SK-N-SH treated with all-trans-retinoic acid at 6 μM for 48 hours (cell line): ENCODE data around the gene FCN3.

Experiments used
- ATAC-seq: fragments of 200-7000 bp; cut with Tn5 transposase; 3 replicates; pipeline ENCODE4 v1.9.1; 2020; ENCODE audit warnings: mild to moderate bottlenecking, moderate library complexity
- ARNTL ChIP-seq: fragments of 450-650 bp; formaldehyde crosslinking; IDR thresholded peaks from 2 replicates; pipeline ENCODE4 v1.5.0; 2020; ENCODE audit warnings: low read depth, mild to moderate bottlenecking, moderate library complexity, borderline replicate concordance
- BACH2 ChIP-seq: fragments of 250-450 bp; sonication (Bioruptor Pico); IDR thresholded peaks from 2 replicates; pipeline ENCODE4 v1.9.0; 2021; ENCODE audit warnings: mild to moderate bottlenecking, borderline replicate concordance
- CSDC2 ChIP-seq: fragments of 250-450 bp; sonication (Bioruptor Pico); IDR thresholded peaks from 2 replicates; pipeline ENCODE4 v1.5.0; 2020; ENCODE audit warnings: mild to moderate bottlenecking, moderate library complexity
- GLIS3 ChIP-seq: fragments of 250-450 bp; sonication (Bioruptor Pico); IDR thresholded peaks from 2 replicates; pipeline ENCODE4 v1.5.0; 2020; ENCODE audit warnings: mild to moderate bottlenecking, moderate library complexity
- ISL1 ChIP-seq: fragments of 250-450 bp; sonication (Bioruptor Pico); IDR thresholded peaks from 2 replicates; pipeline ENCODE4 v2.1.2; 2022; ENCODE audit warnings: mild to moderate bottlenecking, moderate library complexity
- OSR1 ChIP-seq: fragments of 250-450 bp; sonication (Bioruptor Pico); IDR thresholded peaks from 2 replicates; pipeline ENCODE4 v1.8.0; 2022; ENCODE audit warnings: moderate library complexity, mild to moderate bottlenecking, inconsistent platforms
- PPARA ChIP-seq: fragments of 250-450 bp; sonication (Bioruptor Pico); IDR thresholded peaks from 2 replicates; pipeline ENCODE4 v1.5.0; 2020; ENCODE audit warnings: mild to moderate bottlenecking, borderline replicate concordance
- RARB ChIP-seq: fragments of 250-450 bp; sonication (Bioruptor Pico); IDR thresholded peaks from 2 replicates; pipeline ENCODE4 v1.8.0; 2021; ENCODE audit warnings: mild to moderate bottlenecking, moderate library complexity
- SNAI2 ChIP-seq: fragments of 250-450 bp; sonication (Bioruptor Pico); IDR thresholded peaks from 2 replicates; pipeline ENCODE4 v1.5.0; 2020; ENCODE audit warnings: mild to moderate bottlenecking, moderate library complexity
- TCF4 ChIP-seq: fragments of 250-450 bp; sonication (Bioruptor Pico); IDR thresholded peaks from 2 replicates; pipeline ENCODE4 v1.8.0; 2021; ENCODE audit warnings: mild to moderate bottlenecking, moderate library complexity, borderline replicate concordance
- TOX ChIP-seq: fragments of 250-450 bp; sonication (Bioruptor Pico); IDR thresholded peaks from 2 replicates; pipeline ENCODE4 v1.8.0; 2021; ENCODE audit warnings: mild to moderate bottlenecking, moderate library complexity, borderline replicate concordance
- ZC3H10 ChIP-seq: fragments of 250-450 bp; sonication (Bioruptor Pico); IDR thresholded peaks from 2 replicates; pipeline ENCODE4 v1.5.1; 2021; ENCODE audit warnings: mild to moderate bottlenecking, moderate library complexity
- ZNF565 ChIP-seq: fragments of 450-650 bp; formaldehyde crosslinking; conservative IDR thresholded peaks from 2 replicates; pipeline ENCODE4 v1.5.0; 2020; ENCODE audit warnings: low read depth, mild to moderate bottlenecking, moderate library complexity
- ZNF70 ChIP-seq: fragments of 450-650 bp; formaldehyde crosslinking; IDR thresholded peaks from 2 replicates; pipeline ENCODE4 v1.5.0; 2020; ENCODE audit warnings: mild to moderate bottlenecking, moderate library complexity
- ZNF8 ChIP-seq: fragments of 450-650 bp; formaldehyde crosslinking; IDR thresholded peaks from 2 replicates; pipeline ENCODE4 v1.5.0; 2020; ENCODE audit warnings: mild to moderate bottlenecking, moderate library complexity
- TF ChIP-seq, protein P1 (sequence below): fragments of 250-450 bp; sonication (Bioruptor Pico); IDR thresholded peaks from 2 replicates; pipeline ENCODE4 v1.8.0; 2021; ENCODE audit warnings: low read depth, mild to moderate bottlenecking, moderate library complexity, borderline replicate concordance
- TF ChIP-seq, protein P2 (sequence below): fragments of 250-450 bp; sonication (Bioruptor Pico); IDR thresholded peaks from 2 replicates; pipeline ENCODE4 v1.5.0; 2020; ENCODE audit warnings: mild to moderate bottlenecking, moderate library complexity
- TF ChIP-seq, protein P3 (sequence below): fragments of 250-450 bp; sonication (Bioruptor Pico); IDR thresholded peaks from 2 replicates; pipeline ENCODE4 v1.8.0; 2020; ENCODE audit warnings: mild to moderate bottlenecking, moderate library complexity, borderline replicate concordance
- TF ChIP-seq, protein P4 (sequence below): fragments of 250-450 bp; sonication (Bioruptor Pico); IDR thresholded peaks from 2 replicates; pipeline ENCODE4 v1.5.1; 2021; ENCODE audit warnings: mild to moderate bottlenecking, moderate library complexity

Gene FCN3

DNA sequence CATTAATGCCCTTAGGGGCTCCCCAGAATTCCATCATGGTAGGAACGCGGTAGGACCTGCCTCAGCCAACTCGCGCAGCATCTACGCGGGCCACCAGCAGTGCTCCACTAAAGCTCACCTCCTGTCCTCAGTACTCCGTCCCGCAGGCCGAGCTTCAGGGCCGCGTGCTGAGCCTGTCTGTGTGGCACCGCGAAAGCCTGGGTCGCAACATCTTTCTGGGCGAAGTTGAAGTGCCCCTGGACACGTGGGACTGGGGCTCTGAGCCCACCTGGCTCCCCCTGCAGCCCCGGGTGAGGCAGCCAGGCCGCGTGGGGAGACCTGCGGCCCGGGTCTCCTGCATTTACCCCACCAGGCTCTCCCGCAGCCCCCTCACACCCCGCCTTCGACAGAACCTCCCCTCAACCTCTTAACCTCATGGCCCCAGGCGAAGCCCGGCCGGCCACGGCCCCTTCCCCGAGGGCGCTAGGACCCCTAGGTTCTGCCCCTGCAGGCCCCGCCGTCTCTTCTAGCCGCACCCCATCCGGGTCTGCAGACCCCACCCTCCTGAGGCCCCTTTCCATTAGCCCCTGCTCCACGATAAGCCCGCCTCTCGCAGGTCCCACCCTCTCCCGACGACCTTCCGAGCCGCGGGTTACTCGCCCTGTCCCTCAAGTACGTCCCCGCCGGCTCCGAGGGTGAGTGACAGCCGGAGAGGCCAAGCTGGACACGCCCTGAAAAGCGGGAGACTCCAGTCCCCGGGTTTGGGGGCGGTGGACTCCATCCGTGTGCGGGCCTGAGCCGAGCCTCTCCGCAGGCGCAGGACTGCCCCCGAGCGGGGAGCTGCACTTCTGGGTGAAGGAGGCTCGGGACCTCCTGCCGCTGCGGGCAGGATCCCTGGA, 23.7 kb downstream of the FCN3 start:
- ATAC-seq, result no peak
- TF ChIP-seq OSR1 (no peak), ZNF565 (CRISPR knock-in tag) (no peak)

DNA sequence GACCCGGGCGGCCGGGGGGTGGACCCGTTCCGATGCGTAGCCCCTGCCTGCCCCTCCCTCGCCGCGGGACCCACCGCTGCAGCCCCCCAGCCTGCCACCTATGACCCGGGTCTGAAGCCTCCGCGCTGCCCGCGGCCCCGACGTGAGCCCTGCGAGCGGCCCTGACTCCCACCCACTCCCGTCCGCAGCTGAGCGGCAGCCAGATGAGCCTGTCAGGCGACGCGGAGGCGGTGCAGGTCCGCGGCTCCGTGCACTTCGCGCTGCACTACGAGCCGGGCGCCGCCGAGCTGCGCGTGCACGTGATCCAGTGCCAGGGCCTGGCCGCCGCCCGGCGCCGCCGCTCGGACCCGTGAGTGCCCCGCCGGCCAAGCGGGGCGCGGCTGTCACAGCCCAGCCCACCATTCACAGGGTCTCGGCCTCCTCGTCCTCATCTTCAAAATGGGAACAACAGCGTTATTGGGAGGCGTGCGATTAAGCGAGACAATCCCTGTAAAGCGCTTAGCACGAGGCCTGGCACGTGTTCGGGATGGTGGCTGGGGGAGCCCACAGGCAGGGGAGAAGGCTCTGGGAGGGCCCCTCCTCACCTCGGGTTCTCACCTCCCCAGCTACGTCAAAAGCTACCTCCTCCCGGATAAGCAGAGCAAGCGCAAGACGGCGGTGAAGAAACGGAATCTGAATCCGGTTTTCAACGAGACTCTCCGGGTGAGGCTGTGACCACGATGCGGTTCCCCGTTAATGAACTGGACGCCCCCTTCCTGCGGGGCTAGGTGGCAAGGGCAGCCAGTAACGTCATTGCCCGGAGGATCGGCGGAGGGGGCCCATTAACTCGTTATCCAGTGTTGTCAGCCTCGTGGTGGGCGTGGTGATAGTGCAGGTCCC, 24.6 kb downstream of the FCN3 start:
- TF ChIP-seq GLIS3, result no peak
- TF ChIP-seq, protein P1, sequence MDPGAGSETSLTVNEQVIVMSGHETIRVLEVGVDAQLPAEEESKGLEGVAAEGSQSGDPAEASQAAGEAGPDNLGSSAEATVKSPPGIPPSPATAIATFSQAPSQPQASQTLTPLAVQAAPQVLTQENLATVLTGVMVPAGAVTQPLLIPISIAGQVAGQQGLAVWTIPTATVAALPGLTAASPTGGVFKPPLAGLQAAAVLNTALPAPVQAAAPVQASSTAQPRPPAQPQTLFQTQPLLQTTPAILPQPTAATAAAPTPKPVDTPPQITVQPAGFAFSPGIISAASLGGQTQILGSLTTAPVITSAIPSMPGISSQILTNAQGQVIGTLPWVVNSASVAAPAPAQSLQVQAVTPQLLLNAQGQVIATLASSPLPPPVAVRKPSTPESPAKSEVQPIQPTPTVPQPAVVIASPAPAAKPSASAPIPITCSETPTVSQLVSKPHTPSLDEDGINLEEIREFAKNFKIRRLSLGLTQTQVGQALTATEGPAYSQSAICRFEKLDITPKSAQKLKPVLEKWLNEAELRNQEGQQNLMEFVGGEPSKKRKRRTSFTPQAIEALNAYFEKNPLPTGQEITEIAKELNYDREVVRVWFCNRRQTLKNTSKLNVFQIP, result no peak
- no peak for TF ChIP-seq SNAI2
- TF ChIP-seq, protein P2, sequence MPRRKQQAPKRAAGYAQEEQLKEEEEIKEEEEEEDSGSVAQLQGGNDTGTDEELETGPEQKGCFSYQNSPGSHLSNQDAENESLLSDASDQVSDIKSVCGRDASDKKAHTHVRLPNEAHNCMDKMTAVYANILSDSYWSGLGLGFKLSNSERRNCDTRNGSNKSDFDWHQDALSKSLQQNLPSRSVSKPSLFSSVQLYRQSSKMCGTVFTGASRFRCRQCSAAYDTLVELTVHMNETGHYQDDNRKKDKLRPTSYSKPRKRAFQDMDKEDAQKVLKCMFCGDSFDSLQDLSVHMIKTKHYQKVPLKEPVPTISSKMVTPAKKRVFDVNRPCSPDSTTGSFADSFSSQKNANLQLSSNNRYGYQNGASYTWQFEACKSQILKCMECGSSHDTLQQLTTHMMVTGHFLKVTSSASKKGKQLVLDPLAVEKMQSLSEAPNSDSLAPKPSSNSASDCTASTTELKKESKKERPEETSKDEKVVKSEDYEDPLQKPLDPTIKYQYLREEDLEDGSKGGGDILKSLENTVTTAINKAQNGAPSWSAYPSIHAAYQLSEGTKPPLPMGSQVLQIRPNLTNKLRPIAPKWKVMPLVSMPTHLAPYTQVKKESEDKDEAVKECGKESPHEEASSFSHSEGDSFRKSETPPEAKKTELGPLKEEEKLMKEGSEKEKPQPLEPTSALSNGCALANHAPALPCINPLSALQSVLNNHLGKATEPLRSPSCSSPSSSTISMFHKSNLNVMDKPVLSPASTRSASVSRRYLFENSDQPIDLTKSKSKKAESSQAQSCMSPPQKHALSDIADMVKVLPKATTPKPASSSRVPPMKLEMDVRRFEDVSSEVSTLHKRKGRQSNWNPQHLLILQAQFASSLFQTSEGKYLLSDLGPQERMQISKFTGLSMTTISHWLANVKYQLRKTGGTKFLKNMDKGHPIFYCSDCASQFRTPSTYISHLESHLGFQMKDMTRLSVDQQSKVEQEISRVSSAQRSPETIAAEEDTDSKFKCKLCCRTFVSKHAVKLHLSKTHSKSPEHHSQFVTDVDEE (CRISPR knock-in tag), result no peak
- no peak for TF ChIP-seq ISL1
- no peak for TF ChIP-seq ZNF565 (CRISPR knock-in tag)
- TF ChIP-seq, protein P3, sequence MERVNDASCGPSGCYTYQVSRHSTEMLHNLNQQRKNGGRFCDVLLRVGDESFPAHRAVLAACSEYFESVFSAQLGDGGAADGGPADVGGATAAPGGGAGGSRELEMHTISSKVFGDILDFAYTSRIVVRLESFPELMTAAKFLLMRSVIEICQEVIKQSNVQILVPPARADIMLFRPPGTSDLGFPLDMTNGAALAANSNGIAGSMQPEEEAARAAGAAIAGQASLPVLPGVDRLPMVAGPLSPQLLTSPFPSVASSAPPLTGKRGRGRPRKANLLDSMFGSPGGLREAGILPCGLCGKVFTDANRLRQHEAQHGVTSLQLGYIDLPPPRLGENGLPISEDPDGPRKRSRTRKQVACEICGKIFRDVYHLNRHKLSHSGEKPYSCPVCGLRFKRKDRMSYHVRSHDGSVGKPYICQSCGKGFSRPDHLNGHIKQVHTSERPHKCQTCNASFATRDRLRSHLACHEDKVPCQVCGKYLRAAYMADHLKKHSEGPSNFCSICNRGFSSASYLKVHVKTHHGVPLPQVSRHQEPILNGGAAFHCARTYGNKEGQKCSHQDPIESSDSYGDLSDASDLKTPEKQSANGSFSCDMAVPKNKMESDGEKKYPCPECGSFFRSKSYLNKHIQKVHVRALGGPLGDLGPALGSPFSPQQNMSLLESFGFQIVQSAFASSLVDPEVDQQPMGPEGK, result no peak
- peak; percentile 84 for ATAC-seq

DNA sequence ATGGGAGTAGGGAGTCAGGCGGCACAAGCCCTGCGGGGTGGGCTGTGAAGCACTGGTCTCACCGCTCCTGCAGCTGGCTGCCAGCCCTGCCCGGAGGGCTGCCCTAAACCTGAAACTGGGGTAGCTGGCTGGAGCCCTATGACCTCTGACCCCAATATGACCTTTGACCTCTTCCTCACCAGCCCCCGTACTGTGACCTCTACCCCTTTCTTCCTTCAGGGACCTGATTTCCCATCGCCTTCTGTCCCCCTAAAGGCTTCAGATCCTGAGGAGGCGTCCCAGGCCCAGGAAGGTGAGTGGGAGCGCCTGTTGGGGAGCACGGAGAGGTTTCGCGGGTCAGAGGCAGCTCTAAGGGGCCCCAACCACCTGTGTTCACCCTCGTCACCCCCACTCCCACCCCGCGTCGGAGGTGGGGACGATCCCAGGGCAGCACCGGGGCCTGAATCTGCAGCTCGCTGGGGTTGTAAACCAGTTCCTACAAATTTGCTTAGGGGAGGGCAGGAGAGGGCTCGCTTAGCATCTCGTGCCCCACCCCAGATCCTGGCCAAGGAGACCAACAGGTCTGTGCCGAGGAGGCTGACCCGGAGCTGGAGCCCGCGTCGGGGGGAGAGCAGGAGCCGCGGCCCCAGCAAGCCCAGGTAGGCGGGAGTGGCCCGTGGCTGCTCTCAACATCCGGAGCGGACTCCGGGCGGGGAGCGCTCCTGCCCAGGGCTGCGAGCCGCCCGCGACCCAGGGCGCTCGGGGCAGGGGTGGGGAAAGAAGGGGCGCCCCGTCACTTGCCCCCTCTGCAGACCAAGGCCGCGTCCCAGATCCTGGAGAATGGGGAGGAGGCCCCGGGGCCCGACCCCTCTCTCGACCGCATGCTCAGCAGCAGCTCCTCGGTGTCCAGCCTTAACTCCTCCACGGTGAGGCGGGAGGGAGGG, 25.5 kb downstream of the FCN3 start:
- ATAC-seq, result peak; percentile 79

More for the DNA sequence above, 25.5 kb downstream of the FCN3 start:
- TF ChIP-seq ZC3H10 (CRISPR knock-in tag) (no peak), ZNF8 (no peak), ISL1 (no peak), ZNF70 (no peak), OSR1 (no peak), ARNTL (CRISPR knock-in tag) (no peak), GLIS3 (no peak), TCF4 (CRISPR knock-in tag) (no peak), ZNF565 (CRISPR knock-in tag) (no peak), CSDC2 (CRISPR knock-in tag) (no peak), PPARA (CRISPR knock-in tag) (no peak), RARB (no peak), BACH2 (CRISPR knock-in tag) (no peak), TOX (CRISPR knock-in tag) (no peak)
- TF ChIP-seq, protein P1, result no peak
- TF ChIP-seq, protein P3, result no peak
- TF ChIP-seq, protein P4, sequence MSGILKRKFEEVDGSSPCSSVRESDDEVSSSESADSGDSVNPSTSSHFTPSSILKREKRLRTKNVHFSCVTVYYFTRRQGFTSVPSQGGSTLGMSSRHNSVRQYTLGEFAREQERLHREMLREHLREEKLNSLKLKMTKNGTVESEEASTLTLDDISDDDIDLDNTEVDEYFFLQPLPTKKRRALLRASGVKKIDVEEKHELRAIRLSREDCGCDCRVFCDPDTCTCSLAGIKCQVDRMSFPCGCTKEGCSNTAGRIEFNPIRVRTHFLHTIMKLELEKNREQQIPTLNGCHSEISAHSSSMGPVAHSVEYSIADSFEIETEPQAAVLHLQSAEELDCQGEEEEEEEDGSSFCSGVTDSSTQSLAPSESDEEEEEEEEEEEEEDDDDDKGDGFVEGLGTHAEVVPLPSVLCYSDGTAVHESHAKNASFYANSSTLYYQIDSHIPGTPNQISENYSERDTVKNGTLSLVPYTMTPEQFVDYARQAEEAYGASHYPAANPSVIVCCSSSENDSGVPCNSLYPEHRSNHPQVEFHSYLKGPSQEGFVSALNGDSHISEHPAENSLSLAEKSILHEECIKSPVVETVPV (CRISPR knock-in tag), result no peak
